Colon (tissue), 2 donors: ENCODE measurements around the gene TTC39C.
"Not testable (repeated sequence)": the region's sequence is repeated elsewhere in the genome, so short reads cannot be mapped to it uniquely, and the experiment has no call there.

Experiments
- FAIRE-seq: peaks from 2 replicates; lab custom pipeline; 2012; peaks lifted over from hg19 to GRCh38; lab: Jason Lieb, UNC
- donor health status: control.
- donor health status: control.

Gene TTC39C

GRCh38 chr18:24054130-24054529, 39.6 kb downstream of the TTC39C start:
- FAIRE-seq, result no peak

- FAIRE-seq, result no peak
Observed at GRCh38 chr18:24055009-24055804, 40.7 kb downstream of the TTC39C start.

- no peak for FAIRE-seq
Observed at GRCh38 chr18:24055878-24056277, 41.3 kb downstream of the TTC39C start.

GRCh38 chr18:24056506-24056905, 42.0 kb downstream of the TTC39C start:
- FAIRE-seq, result no peak

GRCh38 chr18:24057804-24058203, 43.2 kb downstream of the TTC39C start:
- FAIRE-seq, result no peak

GRCh38 chr18:24059385-24059784, 44.8 kb downstream of the TTC39C start:
- FAIRE-seq, result not testable (repeated sequence)

GRCh38 chr18:24060644-24061043, 46.1 kb downstream of the TTC39C start:
- FAIRE-seq, result no peak

GRCh38 chr18:24063121-24063731, 48.7 kb downstream of the TTC39C start:
- FAIRE-seq, result no peak

GRCh38 chr18:24064391-24065100, 50.0 kb downstream of the TTC39C start:
- no peak for FAIRE-seq

- no peak for FAIRE-seq
Observed at GRCh38 chr18:24065906-24066305, 51.4 kb downstream of the TTC39C start.

GRCh38 chr18:24068945-24069693, 54.6 kb downstream of the TTC39C start:
- FAIRE-seq, result no peak

GRCh38 chr18:24071029-24071428, 56.5 kb downstream of the TTC39C start:
- no peak for FAIRE-seq

- no peak for FAIRE-seq
Observed at GRCh38 chr18:24071779-24072178, 57.2 kb downstream of the TTC39C start.

- FAIRE-seq, result no peak
Observed at GRCh38 chr18:24072743-24073142, 58.2 kb downstream of the TTC39C start.

- FAIRE-seq, result no peak
Observed at GRCh38 chr18:24073791-24074190, 59.2 kb downstream of the TTC39C start.

- FAIRE-seq, result not testable (repeated sequence)
Observed at GRCh38 chr18:24074757-24075156, 60.2 kb downstream of the TTC39C start.

GRCh38 chr18:24075767-24076597, 61.4 kb downstream of the TTC39C start:
- no peak for FAIRE-seq

- no peak for FAIRE-seq
Observed at GRCh38 chr18:24076950-24077349, 62.4 kb downstream of the TTC39C start.

GRCh38 chr18:24078391-24078790, 63.8 kb downstream of the TTC39C start:
- no peak for FAIRE-seq

- no peak for FAIRE-seq
Observed at GRCh38 chr18:24080861-24081260, 66.3 kb downstream of the TTC39C start.

- FAIRE-seq, result no peak
Observed at GRCh38 chr18:24083550-24083949, 69.0 kb downstream of the TTC39C start.
